GM18507 (cell line): ENCODE data around the gene KIAA2012.
"Not testable (repeated sequence)": the region's sequence is repeated elsewhere in the genome, so short reads cannot be mapped to it uniquely, and the experiment has no call there.

Experiments
- DNase-seq: peaks from one replicate; pipeline ENCODE4 v3.0.0; 2011; ENCODE audit warnings: low read depth; ENCODE audit not compliant: insufficient read length; ENCODE audit errors: extremely low spot score
- FAIRE-seq: peaks from 2 replicates; lab custom pipeline; 2011; peaks lifted over from hg19 to GRCh38; lab: Jason Lieb, UNC

The KIAA2012 gene

GRCh38 chr2:202237787-202238233, 164.8 kb downstream of the KIAA2012 start:
- FAIRE-seq (peak; percentile 24), DNase-seq (no peak)

GRCh38 chr2:202238234-202239197, 165.5 kb downstream of the KIAA2012 start, which contains the start of gene SUMO1:
TSS of gene SUMO1 (minus strand) at chr2:202238597. CDS start at chr2:202238451, 146 bp downstream.
- DNase-seq (peak; percentile 88), FAIRE-seq (peak; percentile 94)

- FAIRE-seq, DNase-seq: not testable (repeated sequence)
These were observed 174.7 kb downstream of the KIAA2012 start for GRCh38 chr2:202247710-202248109.

GRCh38 chr2:202249521-202250253, 176.6 kb downstream of the KIAA2012 start:
- FAIRE-seq (no peak), DNase-seq (no peak)

- DNase-seq (no peak), FAIRE-seq (no peak)
These were observed 178.4 kb downstream of the KIAA2012 start for GRCh38 chr2:202251494-202251893.
